GM23338 (cell line): ENCODE data around the gene DMWD. TPM values are rescaled to one million over a fixed set of nuclear protein-coding genes. Genes with fewer than 3 reads are reported as not detected.
A peak's percentile ranks its signal among the peaks of the same experiment; 100 is the strongest.

Experiments used
- ATAC-seq: fragments of 200-7000 bp; cut with Tn5 transposase; 3 replicates; pipeline ENCODE4 v1.9.1; 2020
- DNase-seq: peaks from one replicate; pipeline ENCODE4 v3.0.0-alpha.2; 2015; ENCODE audit warnings: low spot score
- H2AFZ ChIP-seq: fragments of 200-600 bp; sonication (generic); 2 replicates; pipeline ENCODE4 v1.8.0; 2016; ENCODE audit warnings: antibody characterized with exemption, mild to moderate bottlenecking, moderate library complexity
- H3F3A ChIP-seq: fragments of 200-600 bp; sonication (generic); replicated peaks from 2 replicates; pipeline ENCODE4 v1.8.0; 2017; ENCODE audit warnings: antibody characterized with exemption, mixed run types, low read depth
- H3K27ac ChIP-seq: fragments of 200-600 bp; sonication (generic); 2 replicates; pipeline ENCODE4 v1.6.1; 2016; ENCODE audit warnings: low read depth
- H3K27me3 ChIP-seq: fragments of 200-600 bp; sonication (generic); 2 replicates; pipeline ENCODE4 v1.8.0; 2016; ENCODE audit warnings: mild to moderate bottlenecking, mixed run types, moderate library complexity; ENCODE audit not compliant: insufficient read depth
- H3K36me3 ChIP-seq: fragments of 200-600 bp; sonication (generic); 2 replicates; pipeline ENCODE4 v1.8.0; 2016; ENCODE audit warnings: mild to moderate bottlenecking; ENCODE audit not compliant: insufficient read depth
- H3K4me1 ChIP-seq: fragments of 200-600 bp; sonication (generic); 2 replicates; pipeline ENCODE4 v1.8.0; 2016; ENCODE audit warnings: mild to moderate bottlenecking, moderate library complexity; ENCODE audit not compliant: insufficient read depth
- H3K4me2 ChIP-seq: fragments of 200-600 bp; sonication (generic); 2 replicates; pipeline ENCODE4 v1.7.1; 2017; ENCODE audit warnings: mixed run types
- H3K4me3 ChIP-seq: fragments of 200-600 bp; sonication (generic); 2 replicates; pipeline ENCODE4 v1.6.1; 2016; ENCODE audit warnings: mixed run types
- H3K79me2 ChIP-seq: fragments of 200-600 bp; sonication (generic); replicated peaks from 2 replicates; pipeline ENCODE4 v1.8.0; 2017; ENCODE audit warnings: mild to moderate bottlenecking; ENCODE audit not compliant: insufficient read depth
- H3K9me2 ChIP-seq: fragments of 200-600 bp; sonication (generic); 2 replicates; pipeline ENCODE4 v1.8.0; 2017; ENCODE audit not compliant: insufficient read depth
- H4K20me1 ChIP-seq: fragments of 200-600 bp; sonication (generic); replicated peaks from 2 replicates; pipeline ENCODE4 v1.8.0; 2017; ENCODE audit warnings: mild to moderate bottlenecking; ENCODE audit not compliant: insufficient read depth
- H3K27ac Mint-ChIP-seq: 2 replicates; pipeline ENCODE4 v1.8.0; 2020; ENCODE audit warnings: inconsistent platforms, mild to moderate bottlenecking, moderate library complexity, mixed read lengths
- H3K27me3 Mint-ChIP-seq: 3 replicates; pipeline ENCODE4 v1.8.0; 2022; ENCODE audit warnings: low read depth, mild to moderate bottlenecking, moderate library complexity, mixed read lengths, inconsistent platforms; ENCODE audit not compliant: insufficient read depth, poor library complexity
- H3K36me3 Mint-ChIP-seq: 3 replicates; pipeline ENCODE4 v1.8.0; 2021; ENCODE audit warnings: low read depth, mild to moderate bottlenecking, inconsistent platforms, moderate library complexity, mixed read lengths
- H3K4me1 Mint-ChIP-seq: 3 replicates; pipeline ENCODE4 v1.8.0; 2020; ENCODE audit warnings: mild to moderate bottlenecking, inconsistent platforms, mixed read lengths
- H3K4me3 Mint-ChIP-seq: 3 replicates; pipeline ENCODE4 v1.8.0; 2021; ENCODE audit warnings: moderate library complexity, mild to moderate bottlenecking, inconsistent platforms, mixed read lengths
- H3K9me3 Mint-ChIP-seq: 3 replicates; pipeline ENCODE4 v1.8.0; 2020; ENCODE audit warnings: moderate library complexity, mild to moderate bottlenecking, inconsistent platforms, mixed read lengths
- CTCF ChIP-seq, 2 experiments: fragments of 200-600 bp in 1 of 2; sonication (generic) in 1 of 2; conservative IDR thresholded peaks; 2 replicates each; pipeline versions ENCODE4 v1.5.1 to v1.6.1; 2016 to 2017; ENCODE audit warnings: antibody characterized with exemption in 2 of 2, low read depth in 2 of 2, mild to moderate bottlenecking in 2 of 2, moderate library complexity in 1 of 2
- ETS1 ChIP-seq: IDR thresholded peaks from 2 replicates; pipeline ENCODE4 v1.6.1; 2016; ENCODE audit warnings: antibody characterized with exemption
- EZH2 ChIP-seq: fragments of 200-600 bp; sonication (generic); IDR thresholded peaks from one replicate; pipeline ENCODE4 v1.8.0; 2017; ENCODE audit warnings: antibody characterized with exemption, mild to moderate bottlenecking, low read depth; ENCODE audit not compliant: unreplicated experiment
- EZH2phosphoT487 ChIP-seq: fragments of 200-600 bp; sonication (generic); IDR thresholded peaks from one replicate; pipeline ENCODE4 v1.8.1; 2018; ENCODE audit warnings: antibody characterized with exemption; ENCODE audit not compliant: unreplicated experiment
- JUNB ChIP-seq: IDR thresholded peaks from one replicate; pipeline ENCODE4 v1.6.1; 2016; ENCODE audit warnings: antibody characterized with exemption; ENCODE audit not compliant: unreplicated experiment
- NANOG ChIP-seq: IDR thresholded peaks from 2 replicates; pipeline ENCODE4 v1.6.1; 2016; ENCODE audit warnings: antibody characterized with exemption, borderline replicate concordance
- POLR2AphosphoS5 ChIP-seq: IDR thresholded peaks from 2 replicates; pipeline ENCODE4 v1.6.1; 2016; ENCODE audit warnings: antibody characterized with exemption, low read depth
- REST ChIP-seq: IDR thresholded peaks from one replicate; pipeline ENCODE4 v1.6.1; 2018; ENCODE audit warnings: antibody characterized with exemption; ENCODE audit not compliant: unreplicated experiment
- STAT1 ChIP-seq: IDR thresholded peaks from one replicate; pipeline ENCODE4 v1.6.1; 2016; ENCODE audit warnings: antibody characterized with exemption; ENCODE audit not compliant: unreplicated experiment
- ZNF114 ChIP-seq: fragments of 250-450 bp; sonication (Bioruptor Pico); IDR thresholded peaks from 2 replicates; pipeline ENCODE4 v1.5.0; 2020; ENCODE audit warnings: mild to moderate bottlenecking, moderate library complexity
- polyA plus RNA-seq: library from polyadenylated mRNA; unstranded; fragments of >200 nt; fragmentation: Nextera tagmentation; extraction: Ambion mirVana; gene quantifications from 2 replicates; pipeline ENCODE4 v1.2.1, GENCODE V29; 2016
- total RNA-seq: library from RNA; depleted of rRNA; stranded (reverse); fragments of >200 nt; shearing (Covaris generic); gene quantifications from 2 replicates; pipeline ENCODE4 v1.2.3, GENCODE V29; 2014

DMWD gene
- total and polyA plus RNA-seq, 2 experiments from 2014 or later = 12.1 to 45.6 TPM

- TF ChIP-seq NANOG (no peak), ZNF114 (no peak), EZH2 (no peak), ETS1 (no peak), EZH2phosphoT487 (no peak), CTCF (conservative IDR thresholded peaks at IDR 0.05; ENCODE audit: low read depth in 2 of 2) (no peak), REST (no peak)
- H3K4me1 Mint-ChIP-seq = peaks cover 20% of the 10 kb centered on the region
- H3K4me2 ChIP-seq = peak overlapping the region; percentile 69
Measured at GRCh38 chr19:45793178-45793564, 526 bp upstream of the DMWD start.

GRCh38 chr19:45791744-45792469, 738 bp downstream of the DMWD start:
- Histone ChIP-seq H3K4me1 (peaks cover 6% of the 10 kb centered on the region), H3K4me3 (peak overlapping the region; percentile 98), H2AFZ (no peak overlapping the region), H3K27me3 (no peaks in the 10 kb centered on the region), H3K27ac (no peak overlapping the region), H3K9me2 (no peaks in the 10 kb centered on the region), H3K79me2 (peaks cover 17% of the 10 kb centered on the region), H3K4me2 (peak overlapping the region; percentile 99), H3F3A (peaks cover 9% of the 10 kb centered on the region; the same call in 1 of the 2 replicates), H4K20me1 (peaks cover 18% of the 10 kb centered on the region), H3K36me3 (peaks cover 6% of the 10 kb centered on the region; the same call in 1 of the 2 replicates)
- H3K27ac Mint-ChIP-seq = peak overlapping the region; percentile 89
- ATAC-seq (no peak), DNase-seq (no peak)
- H3K4me3 Mint-ChIP-seq = peak overlapping the region; percentile 96
- H3K4me1 Mint-ChIP-seq = peaks cover 20% of the 10 kb centered on the region
- peaks cover 37% of the 10 kb centered on the region for H3K36me3 Mint-ChIP-seq
- peaks cover 12% of the 10 kb centered on the region for H3K27me3 Mint-ChIP-seq
- H3K9me3 Mint-ChIP-seq = no peaks in the 10 kb centered on the region; the same call in none of the 3 replicates
- TF ChIP-seq JUNB (no peak), STAT1 (no peak), NANOG (no peak), POLR2AphosphoS5 (no peak)

More at GRCh38 chr19:45793178-45793564, 526 bp upstream of the DMWD start:
- peaks cover 9% of the 10 kb centered on the region; the same call in 1 of the 2 replicates for H3F3A ChIP-seq
- peaks cover 13% of the 10 kb centered on the region for H4K20me1 ChIP-seq
- Mint-ChIP-seq H3K36me3 (peaks cover 25% of the 10 kb centered on the region), H3K9me3 (no peaks in the 10 kb centered on the region; the same call in none of the 3 replicates), H3K27ac (peak overlapping the region; percentile 75), H3K4me3 (peak overlapping the region; percentile 63), H3K27me3 (peaks cover 14% of the 10 kb centered on the region)
- H3K27ac ChIP-seq = no peak overlapping the region
- H3K4me3 ChIP-seq = 0 out of 2 replicates have a peak overlapping the region, but pooled peaks have one; percentile 15
- H2AFZ ChIP-seq = no peak overlapping the region
- peaks cover 6% of the 10 kb centered on the region; the same call in 1 of the 2 replicates for H3K36me3 ChIP-seq
- no peak for ATAC-seq
- peaks cover 17% of the 10 kb centered on the region for H3K79me2 ChIP-seq
- peaks cover 6% of the 10 kb centered on the region for H3K4me1 ChIP-seq
- DNase-seq = no peak
- no peaks in the 10 kb centered on the region for H3K27me3 ChIP-seq
- H3K9me2 ChIP-seq = no peaks in the 10 kb centered on the region
